Loucy (cell line): Measurements from ENCODE around the gene KLF18.

Source experiments
- H2AFZ ChIP-seq: fragments of 200-600 bp; sonication (generic); 2 replicates; pipeline ENCODE4 v1.6.0; 2016; ENCODE audit warnings: antibody characterized with exemption, mild to moderate bottlenecking, low read length, moderate library complexity
- H3F3A ChIP-seq: fragments of 200-600 bp; 2 replicates; pipeline ENCODE4 v1.6.0; 2016; ENCODE audit warnings: antibody characterized with exemption, low read depth, mild to moderate bottlenecking
- H3K27me3 ChIP-seq: fragments of 200-600 bp; sonication (generic); 2 replicates; pipeline ENCODE4 v1.6.1; 2014; ENCODE audit warnings: low read length, mild to moderate bottlenecking; ENCODE audit not compliant: insufficient read depth, poor library complexity, severe bottlenecking
- H3K36me3 ChIP-seq: fragments of 200-600 bp; sonication (generic); 2 replicates; pipeline ENCODE4 v1.6.1; 2016; ENCODE audit warnings: low read length; ENCODE audit not compliant: insufficient read depth
- H3K4me1 ChIP-seq: fragments of 200-600 bp; sonication (generic); 2 replicates; pipeline ENCODE4 v1.5.1; 2014; ENCODE audit warnings: low read length, mild to moderate bottlenecking; ENCODE audit not compliant: insufficient read depth, poor library complexity, severe bottlenecking
- H3K4me2 ChIP-seq: fragments of 200-600 bp; sonication (generic); 2 replicates; pipeline ENCODE4 v1.6.0; 2014; ENCODE audit warnings: antibody characterized with exemption, low read length, low read depth, mild to moderate bottlenecking; ENCODE audit not compliant: poor library complexity, severe bottlenecking
- H3K4me3 ChIP-seq: fragments of 200-600 bp; sonication (generic); 2 replicates; pipeline ENCODE4 v1.5.1; 2014; ENCODE audit warnings: low read length, mild to moderate bottlenecking, mixed read lengths; ENCODE audit not compliant: poor library complexity, severe bottlenecking
- H3K79me2 ChIP-seq: fragments of 200-600 bp; sonication (generic); 2 replicates; pipeline ENCODE4 v1.6.1; 2014; ENCODE audit warnings: low read length; ENCODE audit not compliant: insufficient read depth
- H3K9ac ChIP-seq: fragments of 200-600 bp; sonication (generic); 2 replicates; pipeline ENCODE4 v1.6.0; 2014; ENCODE audit warnings: mild to moderate bottlenecking, low read depth, low read length, moderate library complexity; ENCODE audit not compliant: poor library complexity, severe bottlenecking
- H3K9me2 ChIP-seq: fragments of 200-600 bp; sonication (generic); replicated peaks from 2 replicates; pipeline ENCODE4 v1.6.1; 2016; ENCODE audit warnings: low read depth, low read length, mixed read lengths
- H3K9me3 ChIP-seq: fragments of 200-600 bp; sonication (generic); 2 replicates; pipeline ENCODE4 v1.6.1; 2014; ENCODE audit warnings: mild to moderate bottlenecking, antibody characterized with exemption, low read length, low read depth; ENCODE audit not compliant: insufficient read depth
- H4K20me1 ChIP-seq: fragments of 200-600 bp; sonication (generic); 2 replicates; pipeline ENCODE4 v1.6.0; 2014; ENCODE audit warnings: antibody characterized with exemption, low read length, mild to moderate bottlenecking; ENCODE audit not compliant: insufficient read depth, poor library complexity, severe bottlenecking
- EZH2phosphoT487 ChIP-seq: fragments of 200-600 bp; IDR thresholded peaks from 2 replicates; pipeline ENCODE4 v1.6.1; 2018; ENCODE audit warnings: antibody characterized with exemption, mild to moderate bottlenecking, moderate library complexity, borderline replicate concordance
- TF ChIP-seq, protein P1 (sequence below): fragments of 200-600 bp; sonication (generic); conservative IDR thresholded peaks from 2 replicates; pipeline ENCODE4 v1.5.1; 2014; ENCODE audit warnings: mild to moderate bottlenecking, antibody characterized with exemption, low read length

Gene KLF18

DNA sequence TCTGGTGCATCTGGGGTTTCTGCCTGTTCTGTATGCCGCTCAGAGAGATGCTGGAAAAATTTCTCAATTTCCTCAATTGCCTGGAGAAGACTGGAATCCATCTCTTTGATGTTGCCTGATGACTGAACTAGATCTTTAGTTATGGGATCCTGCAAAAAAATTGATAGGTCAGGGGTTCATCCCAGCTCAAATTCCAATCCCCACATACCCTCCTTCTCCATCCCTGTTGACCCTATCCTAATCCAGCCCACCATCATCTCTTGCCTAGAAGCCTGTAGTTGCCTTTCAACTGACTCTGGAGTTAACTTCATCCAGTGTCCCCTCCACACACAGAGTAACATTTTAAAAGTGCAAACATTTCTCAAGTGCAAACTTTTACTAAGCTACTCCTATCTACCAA lies at the start of gene KLF18:
Gene KLF18, minus strand, starts transcription at position 101 of the 400 bp plus-strand sequence. Its CDS starts 0 bp downstream, at position 101.
- H3K79me2 ChIP-seq, result no peaks in the 10 kb centered on the region
- H3K9me2 ChIP-seq, result no peaks in the 10 kb centered on the region
- no peaks in the 10 kb centered on the region for H3K4me1 ChIP-seq
- H4K20me1 ChIP-seq, result no peaks in the 10 kb centered on the region
- no peaks in the 10 kb centered on the region for H3K27me3 ChIP-seq
- H3K4me2 ChIP-seq, result no peak within 1 kb of the TSS
- H3F3A ChIP-seq, result no peaks in the 10 kb centered on the region
- no peaks in the 10 kb centered on the region for H3K36me3 ChIP-seq
- no peak within 1 kb of the TSS for H2AFZ ChIP-seq
- no peak within 1 kb of the TSS for H3K4me3 ChIP-seq
- TF ChIP-seq, protein P1, sequence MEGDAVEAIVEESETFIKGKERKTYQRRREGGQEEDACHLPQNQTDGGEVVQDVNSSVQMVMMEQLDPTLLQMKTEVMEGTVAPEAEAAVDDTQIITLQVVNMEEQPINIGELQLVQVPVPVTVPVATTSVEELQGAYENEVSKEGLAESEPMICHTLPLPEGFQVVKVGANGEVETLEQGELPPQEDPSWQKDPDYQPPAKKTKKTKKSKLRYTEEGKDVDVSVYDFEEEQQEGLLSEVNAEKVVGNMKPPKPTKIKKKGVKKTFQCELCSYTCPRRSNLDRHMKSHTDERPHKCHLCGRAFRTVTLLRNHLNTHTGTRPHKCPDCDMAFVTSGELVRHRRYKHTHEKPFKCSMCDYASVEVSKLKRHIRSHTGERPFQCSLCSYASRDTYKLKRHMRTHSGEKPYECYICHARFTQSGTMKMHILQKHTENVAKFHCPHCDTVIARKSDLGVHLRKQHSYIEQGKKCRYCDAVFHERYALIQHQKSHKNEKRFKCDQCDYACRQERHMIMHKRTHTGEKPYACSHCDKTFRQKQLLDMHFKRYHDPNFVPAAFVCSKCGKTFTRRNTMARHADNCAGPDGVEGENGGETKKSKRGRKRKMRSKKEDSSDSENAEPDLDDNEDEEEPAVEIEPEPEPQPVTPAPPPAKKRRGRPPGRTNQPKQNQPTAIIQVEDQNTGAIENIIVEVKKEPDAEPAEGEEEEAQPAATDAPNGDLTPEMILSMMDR, result no peak
- TF ChIP-seq EZH2phosphoT487, result no peak
- H3K9ac ChIP-seq, result no peak within 1 kb of the TSS
- H3K9me3 ChIP-seq, result peaks cover 10% of the 10 kb centered on the region; the same call in 1 of the 2 replicates

DNA sequence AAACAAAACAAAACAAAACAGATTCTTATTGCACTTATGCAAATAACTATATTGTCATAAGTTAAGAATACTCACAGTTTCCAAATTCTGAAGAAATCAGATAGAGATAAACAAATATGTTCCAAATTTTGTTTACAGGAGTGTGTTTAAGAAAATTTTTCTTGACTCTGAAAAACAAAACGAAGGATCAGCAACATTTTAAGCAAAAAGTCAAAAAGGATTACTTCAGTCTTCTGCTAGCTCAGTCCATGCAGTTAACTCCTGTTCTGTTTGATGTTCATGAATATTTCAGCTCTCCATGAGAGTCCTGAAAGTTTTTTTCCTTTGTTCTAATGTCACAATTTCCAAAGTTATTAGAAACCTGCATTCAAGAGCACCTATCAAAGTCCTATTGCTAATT lies 33.2 kb upstream of the KLF18 start:
- Histone ChIP-seq H3K9me2 (no peaks in the 10 kb centered on the region), H4K20me1 (no peaks in the 10 kb centered on the region), H3K4me1 (peaks cover 8% of the 10 kb centered on the region), H3K4me3 (no peak overlapping the region), H2AFZ (no peak overlapping the region), H3F3A (no peaks in the 10 kb centered on the region), H3K36me3 (no peaks in the 10 kb centered on the region), H3K27me3 (no peaks in the 10 kb centered on the region), H3K9me3 (peaks cover 9% of the 10 kb centered on the region; the same call in 1 of the 2 replicates), H3K79me2 (no peaks in the 10 kb centered on the region), H3K4me2 (no peak overlapping the region), H3K9ac (no peak overlapping the region)
- TF ChIP-seq, protein P1, result no peak
- no peak for TF ChIP-seq EZH2phosphoT487

- H2AFZ ChIP-seq, result no peak overlapping the region
- H4K20me1 ChIP-seq, result no peaks in the 10 kb centered on the region
- no peak overlapping the region for H3K4me2 ChIP-seq
- TF ChIP-seq, protein P1, result peak; percentile 35
- TF ChIP-seq EZH2phosphoT487, result no peak
- no peaks in the 10 kb centered on the region for H3K79me2 ChIP-seq
- no peaks in the 10 kb centered on the region for H3K27me3 ChIP-seq
- H3K9me3 ChIP-seq, result peaks cover 9% of the 10 kb centered on the region; the same call in 1 of the 2 replicates
- no peaks in the 10 kb centered on the region for H3K36me3 ChIP-seq
- H3F3A ChIP-seq, result no peaks in the 10 kb centered on the region
- peaks cover 25% of the 10 kb centered on the region for H3K4me1 ChIP-seq
- H3K9ac ChIP-seq, result no peak overlapping the region
- no peaks in the 10 kb centered on the region for H3K9me2 ChIP-seq
- no peak overlapping the region for H3K4me3 ChIP-seq
These were observed 28.9 kb upstream of the KLF18 start for GRCh38 chr1:44170281-44170823.
